SK-N-SH treated with all-trans-retinoic acid at 6 μM for 48 hours (cell line): ENCODE results near the gene CHURC1.

Experiments used
- ARNTL ChIP-seq: fragments of 450-650 bp; formaldehyde crosslinking; IDR thresholded peaks from 2 replicates; pipeline ENCODE4 v1.5.0; 2020; ENCODE audit warnings: low read depth, mild to moderate bottlenecking, moderate library complexity, borderline replicate concordance
- BACH2 ChIP-seq: fragments of 250-450 bp; sonication (Bioruptor Pico); IDR thresholded peaks from 2 replicates; pipeline ENCODE4 v1.9.0; 2021; ENCODE audit warnings: mild to moderate bottlenecking, borderline replicate concordance
- ZC3H10 ChIP-seq: fragments of 250-450 bp; sonication (Bioruptor Pico); IDR thresholded peaks from 2 replicates; pipeline ENCODE4 v1.5.1; 2021; ENCODE audit warnings: mild to moderate bottlenecking, moderate library complexity
- ZFP3 ChIP-seq: fragments of 250-450 bp; sonication (Bioruptor Pico); IDR thresholded peaks from 2 replicates; pipeline ENCODE4 v1.5.0; 2020; ENCODE audit warnings: mild to moderate bottlenecking, moderate library complexity
- ZNF8 ChIP-seq: fragments of 450-650 bp; formaldehyde crosslinking; IDR thresholded peaks from 2 replicates; pipeline ENCODE4 v1.5.0; 2020; ENCODE audit warnings: mild to moderate bottlenecking, moderate library complexity

- TF ChIP-seq ZNF8 = no peak
- TF ChIP-seq BACH2 = no peak
- TF ChIP-seq ZC3H10 (CRISPR knock-in tag) = no peak
- no peak for TF ChIP-seq ARNTL (CRISPR knock-in tag)
- TF ChIP-seq ZFP3 = no peak
Measured at GRCh38 chr14:64915029-64915424, 772 bp downstream of the CHURC1 start.
